PC-9 (cell line): ENCODE data around the gene KCNN3.

Source experiments
- EZH2 ChIP-seq: fragments of 200-600 bp; sonication (generic); IDR thresholded peaks from 2 replicates; pipeline ENCODE4 v1.8.0; 2017; ENCODE audit warnings: antibody characterized with exemption, low read depth
- TF ChIP-seq, protein P1 (sequence below): fragments of 200-600 bp; sonication (generic); conservative IDR thresholded peaks from 2 replicates; pipeline ENCODE4 v1.6.1; 2017; ENCODE audit warnings: mixed run types, antibody characterized with exemption, mild to moderate bottlenecking, moderate library complexity

DNA sequence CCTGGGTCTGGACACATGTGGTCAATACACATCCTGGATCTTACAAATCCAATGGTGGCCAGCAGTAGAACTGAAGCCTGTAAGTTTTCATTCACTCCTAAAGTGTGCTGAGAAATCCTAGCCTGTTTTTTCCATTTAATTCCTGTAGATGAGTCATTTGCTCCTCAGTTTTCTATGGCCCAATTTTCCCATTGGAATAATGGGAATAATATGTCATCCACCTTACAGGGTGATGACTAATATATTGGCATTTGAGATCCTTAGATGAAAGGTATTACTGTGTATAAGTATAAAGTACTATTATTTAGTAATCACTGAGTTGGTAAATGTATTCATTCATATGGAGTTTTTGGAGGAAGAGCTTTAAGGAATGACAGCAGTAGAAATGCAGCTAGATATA is 172.4 kb downstream of the KCNN3 start:
- TF ChIP-seq, protein P1, sequence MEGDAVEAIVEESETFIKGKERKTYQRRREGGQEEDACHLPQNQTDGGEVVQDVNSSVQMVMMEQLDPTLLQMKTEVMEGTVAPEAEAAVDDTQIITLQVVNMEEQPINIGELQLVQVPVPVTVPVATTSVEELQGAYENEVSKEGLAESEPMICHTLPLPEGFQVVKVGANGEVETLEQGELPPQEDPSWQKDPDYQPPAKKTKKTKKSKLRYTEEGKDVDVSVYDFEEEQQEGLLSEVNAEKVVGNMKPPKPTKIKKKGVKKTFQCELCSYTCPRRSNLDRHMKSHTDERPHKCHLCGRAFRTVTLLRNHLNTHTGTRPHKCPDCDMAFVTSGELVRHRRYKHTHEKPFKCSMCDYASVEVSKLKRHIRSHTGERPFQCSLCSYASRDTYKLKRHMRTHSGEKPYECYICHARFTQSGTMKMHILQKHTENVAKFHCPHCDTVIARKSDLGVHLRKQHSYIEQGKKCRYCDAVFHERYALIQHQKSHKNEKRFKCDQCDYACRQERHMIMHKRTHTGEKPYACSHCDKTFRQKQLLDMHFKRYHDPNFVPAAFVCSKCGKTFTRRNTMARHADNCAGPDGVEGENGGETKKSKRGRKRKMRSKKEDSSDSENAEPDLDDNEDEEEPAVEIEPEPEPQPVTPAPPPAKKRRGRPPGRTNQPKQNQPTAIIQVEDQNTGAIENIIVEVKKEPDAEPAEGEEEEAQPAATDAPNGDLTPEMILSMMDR, result no peak
- no peak for TF ChIP-seq EZH2
